Measurements from ENCODE around the gene KCTD5.
"Not testable (repeated sequence)": the region's sequence is repeated elsewhere in the genome, so short reads cannot be mapped to it uniquely, and the experiment has no call there.

The KCTD5 gene

DNA sequence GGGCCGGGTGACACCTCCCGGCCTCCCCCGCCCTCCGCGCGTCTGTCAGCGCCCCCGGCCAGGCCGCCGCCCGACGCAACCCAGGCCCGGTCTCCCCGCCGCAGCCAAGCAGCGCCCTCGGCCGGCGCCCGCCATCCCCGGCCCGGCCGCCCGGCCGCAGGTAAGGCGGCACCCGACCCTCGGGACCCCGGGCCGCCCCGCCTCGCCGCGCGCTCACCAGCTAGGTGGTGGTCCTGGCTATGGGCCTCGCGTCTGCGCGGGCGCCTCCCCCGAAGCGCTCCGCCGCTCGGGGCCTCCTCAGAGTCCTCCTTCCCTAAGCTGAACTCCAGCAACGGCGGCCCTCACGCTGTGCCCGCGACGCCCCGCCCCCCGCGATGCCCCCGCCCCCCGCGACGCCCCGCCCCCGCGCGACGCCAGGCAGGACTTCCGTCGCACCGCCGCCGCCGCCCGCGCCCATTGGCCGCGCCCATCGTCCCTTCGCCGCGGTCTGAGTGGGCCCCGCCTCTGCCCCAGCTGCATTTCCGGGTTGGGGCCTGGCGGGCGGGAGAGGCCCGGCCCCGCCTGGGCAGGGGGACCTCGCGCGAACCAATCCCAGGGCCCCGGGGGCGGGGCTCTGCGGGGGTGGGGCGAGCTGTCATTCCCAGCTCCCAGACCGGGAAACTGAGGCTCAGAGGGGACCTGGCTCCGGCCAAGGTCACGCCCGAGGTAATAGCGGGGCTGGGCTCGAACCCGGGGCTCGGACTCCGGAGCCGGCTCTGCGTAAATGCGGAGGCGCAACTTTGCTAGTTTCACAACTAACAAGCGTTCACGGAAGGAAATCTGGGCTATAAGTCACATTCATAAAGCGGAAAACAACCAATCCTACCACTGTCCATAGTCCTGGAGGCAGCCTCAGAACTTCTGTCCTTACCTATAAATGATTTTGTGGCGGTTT lies 9.0 kb upstream of the KCTD5 start:
- DNase-seq: peak; percentile 94

DNA sequence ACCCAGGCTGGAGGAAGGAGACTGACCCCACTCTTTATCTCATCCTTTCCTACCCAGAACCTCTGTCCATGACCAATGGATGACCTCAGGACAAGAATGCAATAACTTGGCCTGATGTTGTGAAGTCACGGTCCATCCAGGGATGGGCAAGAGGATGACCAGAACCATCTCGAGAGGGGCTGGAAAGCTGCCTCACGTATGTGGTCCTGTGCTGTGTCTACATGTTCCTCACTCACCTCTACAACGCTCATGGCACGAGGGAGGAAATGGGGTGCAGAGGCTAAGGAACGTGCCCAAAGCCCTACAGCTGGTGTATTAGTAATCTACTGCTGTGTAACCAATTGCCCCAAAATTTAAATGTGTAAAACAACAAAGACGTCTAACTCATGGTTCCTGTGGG lies 7.3 kb upstream of the KCTD5 start:
- DNase-seq: no peak

DNA sequence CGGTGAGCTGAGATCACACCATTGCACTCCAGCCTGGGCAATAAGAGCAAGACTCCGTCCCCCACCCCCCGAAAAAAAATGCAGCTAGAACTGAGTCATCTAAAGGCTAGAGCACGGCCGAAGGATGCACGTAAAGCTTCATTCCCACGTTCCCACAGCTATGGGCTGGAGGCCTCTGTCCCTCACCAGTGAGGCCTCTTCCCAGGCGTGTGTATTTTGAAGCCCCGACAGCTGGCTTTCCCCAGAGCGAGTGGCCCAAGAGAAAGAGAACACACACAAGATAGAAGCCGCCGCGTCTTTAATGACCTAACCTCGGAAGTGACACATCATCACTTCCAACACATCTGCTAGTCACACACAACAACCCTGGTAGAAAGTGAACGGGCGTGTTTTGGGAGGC lies 6.6 kb upstream of the KCTD5 start:
- DNase-seq: peak; percentile 10

DNA sequence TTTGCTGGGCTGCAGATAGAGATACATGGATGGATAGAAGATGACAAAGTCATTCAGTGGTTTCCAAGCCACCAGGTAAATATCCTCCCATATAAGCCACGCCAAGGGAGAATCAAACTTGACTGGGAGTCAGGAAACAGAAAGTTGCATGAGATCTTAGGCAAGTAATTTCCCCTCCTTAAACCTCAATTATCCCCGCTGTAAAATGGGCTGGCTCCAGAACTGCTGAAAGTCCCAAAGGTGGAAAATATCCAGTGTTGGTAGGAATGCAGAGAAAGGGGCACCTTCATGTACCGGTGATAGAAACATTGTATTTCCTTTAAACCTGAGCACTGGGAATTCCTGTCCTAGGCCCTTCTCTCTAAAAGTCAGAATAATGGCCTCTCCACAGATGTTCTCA lies 5.4 kb upstream of the KCTD5 start:
- DNase-seq: not testable (repeated sequence)

DNA sequence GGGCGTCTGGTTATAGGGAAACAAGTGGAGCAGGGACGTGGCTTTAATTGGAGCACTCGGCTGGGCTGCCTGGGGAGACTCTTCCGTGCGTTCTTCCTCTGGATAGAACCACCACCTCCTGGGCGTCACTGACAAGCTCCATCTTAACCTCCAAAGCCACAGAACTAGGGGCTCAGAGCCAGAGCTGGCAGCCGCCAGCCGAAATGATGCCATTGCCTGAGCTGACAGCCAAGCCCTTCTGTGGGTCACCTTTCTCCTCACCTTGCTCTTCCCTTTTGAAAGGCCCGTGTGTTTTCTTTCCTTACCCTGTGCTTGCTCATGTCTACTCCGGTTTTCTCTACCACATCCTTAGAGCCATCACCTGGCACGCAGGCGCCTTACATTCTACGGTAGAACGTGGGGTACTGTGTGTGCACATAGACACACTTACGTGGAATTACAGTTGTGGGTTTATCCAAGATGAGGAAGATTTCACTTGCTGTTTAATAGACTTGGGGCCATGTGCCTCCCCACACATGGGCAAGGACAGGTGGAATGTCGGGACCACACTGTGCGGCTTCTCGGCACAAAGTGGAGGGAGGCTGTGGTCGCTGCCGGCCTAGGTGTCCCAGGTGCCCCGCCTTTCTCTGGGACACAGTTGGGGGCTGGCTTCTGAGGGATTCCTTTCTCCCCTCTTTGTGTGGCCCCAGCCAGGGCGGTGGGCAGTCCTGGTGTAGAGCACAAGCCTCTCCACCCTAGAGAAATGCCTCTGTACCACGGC lies 3.9 kb upstream of the KCTD5 start:
- not testable (repeated sequence) for DNase-seq

DNA sequence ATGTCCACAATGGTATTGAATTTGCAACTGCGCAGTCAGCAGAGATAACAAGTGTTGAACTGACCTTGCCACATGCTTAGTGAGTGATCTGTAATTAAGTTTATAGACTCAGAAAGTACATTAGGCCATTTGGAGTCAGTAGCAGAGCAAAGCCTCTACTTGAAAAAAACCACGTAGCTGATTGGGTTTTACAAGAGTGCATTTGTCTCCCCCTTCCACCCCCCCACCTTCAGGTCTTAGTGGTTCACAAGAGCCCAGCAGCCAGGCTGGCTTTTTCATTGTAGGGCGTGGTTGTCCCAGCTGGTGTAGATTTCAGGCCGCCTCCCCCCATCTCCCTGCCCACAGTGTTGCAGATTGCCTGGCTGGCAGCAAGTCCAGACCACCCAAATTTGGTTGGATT lies 2.4 kb upstream of the KCTD5 start:
- not testable (repeated sequence) for DNase-seq

DNA sequence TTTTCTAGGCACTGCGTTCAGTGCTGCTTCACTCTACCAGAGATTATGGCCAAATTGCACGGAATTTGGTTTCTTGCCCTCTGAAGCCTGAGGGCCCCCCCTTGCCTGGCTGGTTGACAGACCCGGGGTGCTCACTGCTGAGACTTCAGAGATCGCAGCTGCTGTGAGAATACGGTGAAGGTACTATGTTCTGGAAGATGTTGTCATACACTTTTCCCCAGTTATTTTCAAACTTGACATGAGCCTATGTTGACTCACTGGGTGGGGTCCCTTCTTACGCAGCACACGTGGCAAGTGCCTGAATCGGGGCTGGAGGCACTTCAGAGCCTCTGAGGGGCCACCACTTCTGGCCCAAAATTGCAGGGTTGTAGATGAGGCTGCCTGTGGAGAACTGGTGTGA lies 2.0 kb upstream of the KCTD5 start:
- DNase-seq: not testable (repeated sequence)

DNA sequence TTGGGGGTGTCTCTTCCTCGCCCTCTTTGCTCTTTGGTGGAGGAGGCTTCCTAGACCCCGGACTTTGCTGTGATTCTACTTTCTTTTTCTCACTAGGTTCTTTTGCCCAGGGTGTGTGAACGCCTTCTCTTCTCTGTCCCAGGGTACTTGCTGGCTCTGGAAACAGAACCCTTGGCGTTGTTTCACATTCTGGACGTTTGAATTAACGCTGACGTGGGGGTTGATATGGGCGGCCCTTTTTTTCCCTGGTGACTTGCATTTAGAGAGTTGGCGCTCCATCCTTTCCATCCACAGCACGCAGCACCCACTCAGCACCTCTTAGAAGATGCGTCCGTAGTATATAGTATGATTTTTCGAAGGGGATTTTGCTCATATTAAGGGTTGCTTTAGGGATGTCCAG lies 718 bp downstream of the KCTD5 start:
- DNase-seq: peak; percentile 16

DNA sequence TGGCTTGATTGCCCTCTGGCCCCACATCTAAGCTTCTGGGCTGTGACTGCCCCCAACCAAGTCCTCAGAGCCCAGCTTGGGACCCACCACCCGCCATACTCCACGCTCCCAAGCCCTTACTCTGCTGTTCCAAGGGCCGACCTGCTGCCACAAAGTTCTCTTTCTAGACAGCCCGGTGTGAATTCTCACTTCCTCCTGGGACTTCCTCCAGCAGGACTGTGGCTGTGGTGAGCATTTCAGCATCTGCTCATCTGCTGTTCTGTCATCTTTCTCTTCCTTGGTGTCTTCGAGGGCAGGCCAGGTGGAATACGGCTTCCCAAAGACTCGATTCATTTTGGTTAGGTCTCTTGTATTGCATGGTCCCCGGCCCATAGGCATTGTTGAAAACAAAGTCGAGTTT lies 3.8 kb downstream of the KCTD5 start:
- DNase-seq: not testable (repeated sequence)

DNA sequence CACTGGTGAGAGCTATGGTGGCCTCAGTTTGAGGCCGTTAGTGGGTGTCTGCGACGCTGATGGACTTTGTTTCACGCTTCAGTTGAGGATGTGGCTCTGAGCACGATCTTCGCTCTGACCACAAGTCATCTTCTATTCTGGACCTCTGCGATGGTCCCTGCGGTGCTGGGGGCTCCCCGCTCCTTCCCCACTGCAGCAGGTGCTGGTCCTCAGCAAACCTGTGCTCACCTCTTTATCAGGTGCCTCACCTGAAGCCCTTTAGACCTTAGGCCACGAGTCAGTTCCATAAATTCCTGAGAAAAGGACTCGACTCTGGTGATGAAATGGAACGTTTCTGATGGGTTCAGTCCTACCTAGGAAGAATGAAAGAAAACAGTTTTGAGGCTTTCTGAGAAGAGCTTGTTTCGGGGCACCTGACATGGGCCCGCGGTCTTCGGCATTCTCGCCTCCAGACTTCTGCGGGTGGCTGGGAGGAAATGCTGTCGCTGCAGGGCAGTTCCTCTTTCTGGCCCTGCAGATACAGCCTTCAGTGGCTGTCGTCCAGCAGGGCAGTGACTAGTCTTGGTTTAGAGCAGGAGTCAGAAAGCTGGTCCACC lies 4.7 kb downstream of the KCTD5 start:
- no peak for DNase-seq

DNA sequence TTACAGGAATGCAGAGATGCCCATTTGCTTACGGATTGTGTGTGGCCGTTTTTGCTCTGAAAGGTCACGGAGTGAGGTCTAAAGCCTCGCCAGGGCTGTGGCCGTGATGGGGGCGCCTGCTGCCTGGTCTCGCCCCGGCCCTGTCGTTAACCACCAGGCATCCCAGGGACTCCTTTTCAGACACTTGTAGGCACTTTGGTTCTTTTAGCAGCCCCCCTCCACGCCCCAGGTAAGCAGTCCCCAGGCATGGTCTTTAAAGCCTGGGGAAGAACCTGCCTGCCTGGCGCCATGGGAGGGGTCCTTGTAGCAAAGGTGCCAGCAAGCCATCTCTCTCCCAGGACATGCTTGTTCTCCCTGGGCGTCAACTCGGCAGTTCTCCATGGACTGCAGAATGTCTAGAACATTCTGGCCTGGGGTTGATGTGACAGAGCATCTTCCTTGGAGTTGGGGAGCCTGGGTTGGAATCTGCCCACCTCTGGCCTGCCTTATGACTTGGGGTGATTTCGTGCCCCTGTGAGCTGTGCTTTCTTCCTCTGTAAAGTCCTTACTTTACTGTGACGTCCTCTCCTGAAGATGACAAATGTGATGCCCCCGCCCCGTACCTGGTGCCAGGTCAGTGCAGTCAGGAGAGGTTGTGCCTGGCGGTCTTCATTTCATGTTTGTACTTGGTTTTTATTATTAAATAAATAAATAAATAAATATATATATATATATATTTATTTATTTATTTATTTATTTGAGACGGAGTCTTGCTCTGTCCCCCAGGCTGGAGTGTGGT lies 5.4 kb downstream of the KCTD5 start:
- no peak for DNase-seq

DNA sequence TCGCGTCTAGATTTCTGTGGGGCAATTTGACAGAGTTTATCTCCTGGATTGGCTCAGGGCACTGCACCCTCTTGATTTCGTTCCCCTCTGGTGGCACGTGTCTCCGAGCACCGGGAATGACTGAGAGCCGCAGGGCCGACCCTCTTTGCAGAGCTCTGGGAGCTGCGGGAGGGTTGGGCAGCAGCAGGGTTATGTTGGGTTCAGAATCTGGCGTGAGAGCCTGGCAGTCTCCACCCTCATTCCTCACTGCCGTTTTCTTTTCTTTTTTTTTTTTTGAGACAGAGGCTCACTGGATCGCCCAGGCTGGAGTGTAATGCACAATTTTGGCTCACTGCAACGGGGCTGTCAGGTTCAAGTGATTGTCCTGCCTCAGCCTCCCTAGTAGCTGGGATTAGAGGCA lies 7.1 kb downstream of the KCTD5 start:
- DNase-seq: not testable (repeated sequence)

DNA sequence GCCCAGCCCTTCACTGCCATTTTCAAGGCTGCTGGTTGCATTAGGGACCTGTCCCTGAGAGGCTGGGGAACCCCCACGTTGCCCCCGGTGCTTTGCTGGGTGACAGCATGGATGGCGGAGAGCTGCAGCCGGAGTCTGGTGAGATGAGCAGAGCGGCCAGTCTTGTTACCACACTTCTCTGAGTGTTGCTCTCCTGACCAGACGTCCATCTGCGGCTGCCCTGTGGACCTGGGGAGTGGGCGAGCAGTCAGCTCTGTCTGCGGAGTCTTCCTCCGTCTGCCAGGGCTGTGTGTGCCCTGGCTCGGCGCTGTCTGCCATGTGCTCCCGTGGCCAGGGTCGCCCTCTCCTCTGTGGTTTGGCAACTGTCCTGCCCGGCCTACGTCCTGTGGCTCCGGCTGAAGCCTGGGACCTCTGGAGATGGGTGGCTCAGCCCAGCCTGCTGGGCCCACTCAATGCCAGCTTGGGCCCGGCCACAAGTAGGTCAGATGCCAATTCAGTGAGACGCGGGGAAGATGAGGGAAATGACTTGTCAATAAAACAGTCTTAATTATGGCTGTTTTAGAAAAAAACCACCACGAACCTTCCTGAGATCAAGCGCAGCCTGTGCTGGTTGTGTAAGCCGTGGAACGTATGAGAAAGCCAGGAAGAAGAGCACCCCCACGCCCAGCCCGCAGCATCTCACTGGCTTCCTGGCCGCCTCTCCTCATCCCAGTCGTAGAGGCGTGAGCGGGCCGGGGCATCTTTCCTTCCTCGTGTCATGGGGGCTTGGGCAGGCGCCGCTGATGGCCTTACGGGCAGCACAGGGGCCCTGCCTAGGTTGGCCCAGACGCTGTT lies 7.9 kb downstream of the KCTD5 start:
- DNase-seq: no peak

DNA sequence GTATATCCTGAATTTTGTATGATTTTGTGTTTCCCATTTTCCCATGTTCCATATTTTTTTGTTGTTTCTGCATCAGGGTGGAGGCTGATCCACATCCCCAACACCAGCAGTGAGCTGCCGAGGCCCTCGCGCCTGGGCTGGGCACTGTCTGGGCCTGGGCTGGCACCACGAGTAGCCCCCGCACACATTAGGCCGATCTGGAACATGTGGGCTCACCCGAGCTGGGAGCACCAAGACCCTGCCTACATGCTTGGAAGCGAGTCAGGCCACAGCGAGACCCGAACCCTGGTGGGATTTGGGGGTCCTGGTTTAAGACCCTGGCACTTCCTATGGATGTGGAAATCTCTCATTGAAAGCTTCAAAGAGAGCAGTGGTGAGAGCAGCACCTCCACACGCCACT lies 8.5 kb downstream of the KCTD5 start:
- DNase-seq: no peak

DNA sequence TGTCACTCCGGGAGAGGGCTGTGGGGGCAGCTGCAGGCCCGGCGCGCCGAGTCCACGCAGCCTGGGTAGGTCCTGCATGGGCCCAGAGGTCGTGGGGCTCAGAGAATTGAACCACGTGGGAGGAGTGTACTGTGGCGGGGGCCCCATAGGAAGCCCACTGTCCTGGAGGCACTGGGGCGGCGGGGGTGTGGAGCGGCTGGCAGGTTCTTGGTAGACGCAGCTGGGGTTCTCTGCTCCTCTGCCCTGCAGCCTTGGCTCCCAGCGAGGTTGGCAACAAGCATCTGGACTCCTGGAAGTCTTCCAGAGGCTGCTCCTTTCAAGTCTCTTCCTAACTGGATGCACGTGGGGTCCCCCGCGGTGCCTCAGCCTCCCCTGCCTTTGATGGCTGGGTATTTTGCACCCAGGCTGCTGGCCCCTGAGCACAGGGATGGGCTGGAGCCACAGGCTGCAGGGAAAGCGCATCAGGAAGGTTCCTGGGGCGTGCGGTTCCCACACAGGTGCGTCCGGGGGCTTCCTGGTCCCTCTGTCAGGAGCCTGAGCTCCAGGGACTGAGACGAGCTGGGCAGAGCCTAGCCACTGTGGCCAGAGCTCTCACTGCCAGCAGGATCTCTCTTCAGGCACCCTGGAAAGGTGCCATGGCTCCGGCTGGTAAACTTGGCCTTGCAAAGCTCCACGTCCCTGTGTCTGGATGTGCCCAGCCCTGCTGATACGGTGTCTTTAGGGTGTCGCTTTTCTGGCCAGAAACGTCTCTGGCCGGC lies 9.3 kb downstream of the KCTD5 start:
- DNase-seq: no peak

DNA sequence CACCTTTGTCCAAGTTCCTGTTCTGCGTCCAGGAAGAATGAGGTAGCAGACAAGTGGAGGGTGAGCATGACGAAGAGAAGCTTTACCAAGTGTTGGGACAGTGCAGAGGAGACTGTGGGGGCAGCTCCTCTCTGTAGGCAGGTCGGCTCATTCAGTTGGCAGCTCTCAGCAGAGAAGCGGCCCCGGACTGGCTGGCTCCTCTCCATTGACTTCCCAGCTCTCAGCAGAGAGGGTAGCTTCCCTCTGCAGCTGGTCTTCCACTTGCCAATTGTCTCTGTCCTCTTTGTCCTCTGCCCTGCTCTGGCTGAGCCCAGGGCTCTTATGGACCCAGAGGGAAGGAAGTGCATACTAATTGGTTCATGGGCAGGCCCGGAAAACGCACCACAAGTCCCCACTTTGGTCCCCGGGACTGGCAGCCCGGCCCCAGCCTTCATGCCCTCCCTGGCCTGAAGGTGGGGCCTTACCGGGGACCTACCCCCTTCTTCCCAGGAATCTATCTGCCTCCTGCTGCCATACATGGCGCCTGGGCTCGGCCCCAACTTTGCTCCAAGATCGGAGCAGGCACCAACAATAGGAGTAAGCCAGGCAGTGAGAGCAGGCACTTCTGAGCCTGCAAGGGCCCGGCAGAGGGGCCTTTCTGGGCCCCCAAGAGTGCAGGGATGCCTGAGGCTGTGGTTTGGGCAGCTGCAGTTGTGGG lies 10.1 kb downstream of the KCTD5 start:
- DNase-seq: no peak

DNA sequence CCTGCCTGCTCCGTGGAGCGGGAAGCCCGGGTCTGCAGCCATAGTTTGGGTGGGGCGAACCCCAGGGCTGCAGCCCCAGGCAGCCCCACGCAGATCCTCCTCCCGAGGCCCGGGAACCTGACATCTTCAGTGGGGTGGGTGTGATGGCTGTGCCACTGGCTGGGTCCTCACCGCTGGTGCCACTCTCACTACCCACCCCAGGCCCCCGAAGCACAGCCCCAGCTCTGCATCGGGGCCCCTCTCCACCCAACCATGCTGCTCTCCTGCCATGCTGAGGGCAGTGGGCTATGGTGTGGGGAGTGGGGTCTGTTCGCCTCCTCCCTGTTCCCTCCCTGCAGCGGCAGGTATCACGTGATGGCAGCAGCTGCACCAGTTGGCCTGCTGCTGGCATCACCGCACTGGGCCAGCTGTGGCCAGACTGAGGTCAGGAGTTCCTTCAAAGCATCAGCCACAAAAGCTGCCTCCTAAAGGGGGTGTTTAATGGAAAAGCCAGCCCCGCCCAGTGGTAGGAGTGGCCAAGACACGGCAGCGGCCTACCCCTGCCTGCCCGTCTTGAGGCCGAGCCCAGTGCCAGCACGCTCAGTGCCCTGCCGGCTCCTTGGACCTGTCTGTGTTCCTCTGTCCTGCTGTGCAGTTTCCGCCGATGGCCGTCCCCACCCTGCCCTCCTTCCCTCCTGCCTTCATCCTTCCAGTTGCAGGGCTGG lies 10.8 kb downstream of the KCTD5 start:
- DNase-seq: no peak

DNA sequence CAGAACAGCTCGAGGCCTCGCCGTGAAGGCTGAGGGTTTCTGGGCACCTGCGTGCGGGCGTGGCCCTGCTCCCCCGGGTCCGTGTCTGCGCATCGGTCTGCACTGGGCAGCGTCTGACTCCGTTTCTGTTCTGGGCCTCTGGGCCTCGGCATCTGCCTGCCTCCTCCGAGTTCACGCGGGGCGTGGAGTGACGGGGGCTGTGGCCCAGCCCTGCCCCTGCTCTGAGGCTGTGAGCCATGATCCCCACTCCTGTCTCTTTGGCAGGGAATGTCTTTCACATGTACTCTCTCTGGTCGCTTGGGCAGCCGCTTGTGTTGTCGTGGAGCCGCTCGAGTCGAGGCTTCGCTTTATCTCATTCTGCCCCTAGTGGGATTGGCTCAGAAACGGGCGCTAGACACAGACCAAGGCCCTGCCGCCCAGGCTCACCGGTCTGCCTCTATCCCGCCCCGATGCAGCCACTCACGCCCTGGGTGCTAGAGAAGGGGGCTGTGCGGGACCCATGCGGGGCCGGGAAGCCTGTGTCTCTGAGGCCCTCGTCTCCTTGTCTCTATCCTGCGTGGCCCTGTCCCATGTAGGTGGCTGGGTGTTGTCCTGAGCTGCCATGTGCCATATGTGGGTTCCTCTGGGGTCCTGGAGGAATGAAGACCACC lies 14.4 kb downstream of the KCTD5 start:
- DNase-seq: not testable (repeated sequence)

DNA sequence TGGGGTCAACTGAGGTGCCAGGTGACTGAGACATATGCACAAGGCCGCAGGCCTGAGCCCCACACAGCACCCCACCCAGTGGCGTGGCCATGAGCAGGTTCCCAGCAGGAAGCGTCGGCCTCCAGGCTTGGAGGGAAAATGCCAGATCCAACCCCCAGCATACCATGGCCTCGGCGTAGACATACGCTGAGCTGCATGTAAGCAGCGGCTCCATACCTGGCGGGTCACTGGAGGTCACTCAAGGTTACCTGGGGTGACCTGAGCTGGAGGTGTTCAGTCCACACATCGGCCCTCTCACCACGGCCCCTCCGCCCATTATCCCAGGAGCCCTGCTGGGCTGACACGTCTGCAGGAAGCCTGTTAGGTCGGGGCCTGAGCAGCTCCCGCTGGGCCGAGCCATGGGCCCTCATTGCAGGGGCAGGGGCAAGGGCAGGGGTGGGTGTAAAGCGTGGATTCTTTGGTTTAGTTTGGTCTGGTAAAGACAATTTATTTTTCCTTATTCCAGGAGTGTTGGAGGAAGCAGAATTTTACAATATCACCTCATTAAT lies 15.2 kb downstream of the KCTD5 start:
- no peak for DNase-seq
